SU-DHL-6 (cell line): ENCODE measurements around the gene LMOD2.
"Not testable (repeated sequence)": the region's sequence is repeated elsewhere in the genome, so short reads cannot be mapped to it uniquely, and the experiment has no call there.

Source experiments
- H2AFZ ChIP-seq: fragments of 200-600 bp; sonication (generic); 2 replicates; pipeline ENCODE4 v1.6.1; 2014; ENCODE audit warnings: low read depth, mild to moderate bottlenecking, moderate library complexity, mixed read lengths, antibody characterized with exemption, low read length; ENCODE audit not compliant: severe bottlenecking
- H3F3A ChIP-seq: fragments of 200-600 bp; shearing (Covaris generic); 2 replicates; pipeline ENCODE4 v1.6.0; 2016; ENCODE audit warnings: antibody characterized with exemption, mild to moderate bottlenecking; ENCODE audit not compliant: insufficient read depth
- H3K27ac ChIP-seq: fragments of 200-600 bp; sonication (generic); 2 replicates; pipeline ENCODE4 v1.5.1; 2016; ENCODE audit warnings: low read depth, mild to moderate bottlenecking, low read length, moderate library complexity, mixed read lengths
- H3K27me3 ChIP-seq: fragments of 200-600 bp; sonication (generic), shearing (Covaris generic); 2 replicates; pipeline ENCODE4 v1.6.0; 2014; ENCODE audit warnings: mild to moderate bottlenecking, low read length
- H3K36me3 ChIP-seq: fragments of 200-600 bp; sonication (generic); 2 replicates; pipeline ENCODE4 v1.6.1; 2014; ENCODE audit warnings: mild to moderate bottlenecking, low read length, mixed read lengths
- H3K4me2 ChIP-seq: fragments of 300-600, 200-600 bp; shearing (Covaris generic), sonication (generic); 2 replicates; pipeline ENCODE4 v1.6.0; 2014; ENCODE audit warnings: low read length, low read depth, mild to moderate bottlenecking; ENCODE audit not compliant: poor library complexity, severe bottlenecking
- H3K4me3 ChIP-seq: fragments of 200-600 bp; sonication (generic); 2 replicates; pipeline ENCODE4 v1.5.1; 2014; ENCODE audit warnings: antibody characterized with exemption, low read length, mild to moderate bottlenecking, mixed read lengths; ENCODE audit not compliant: insufficient read depth, poor library complexity, severe bottlenecking
- H3K79me2 ChIP-seq: fragments of 200-600 bp; sonication (generic); 2 replicates; pipeline ENCODE4 v1.6.1; 2014; ENCODE audit warnings: mild to moderate bottlenecking, low read length, moderate library complexity; ENCODE audit not compliant: insufficient read depth
- H3K9ac ChIP-seq: fragments of 200-600 bp; sonication (generic); 2 replicates; pipeline ENCODE4 v1.7.0; 2014; ENCODE audit warnings: mild to moderate bottlenecking, low read length
- H3K9me2 ChIP-seq: fragments of 200-600 bp; sonication (generic); replicated peaks from 2 replicates; pipeline ENCODE4 v1.6.1; 2014; ENCODE audit warnings: low read length; ENCODE audit not compliant: insufficient read depth
- H3K9me3 ChIP-seq: fragments of 200-600 bp; sonication (generic); 2 replicates; pipeline ENCODE4 v1.6.1; 2014; ENCODE audit warnings: low read length, mixed read lengths; ENCODE audit not compliant: insufficient read depth
- H4K20me1 ChIP-seq: fragments of 200-600 bp; sonication (generic); 2 replicates; pipeline ENCODE4 v1.6.1; 2014; ENCODE audit warnings: low read depth, mild to moderate bottlenecking, antibody characterized with exemption, low read length, moderate library complexity, mixed read lengths
- EZH2phosphoT487 ChIP-seq: fragments of 200-600 bp; sonication (generic), shearing (Covaris generic); conservative IDR thresholded peaks from 2 replicates; pipeline ENCODE4 v1.6.1; 2018; ENCODE audit warnings: mild to moderate bottlenecking, antibody characterized with exemption, low read length, moderate library complexity, mixed read lengths
- TF ChIP-seq, protein P1 (sequence below): fragments of 200-600 bp; sonication (generic); IDR thresholded peaks from one replicate; pipeline ENCODE4 v1.5.1; 2017; ENCODE audit warnings: antibody characterized with exemption, mild to moderate bottlenecking, low read length, moderate library complexity; ENCODE audit not compliant: insufficient read depth, poor library complexity, severe bottlenecking

Gene LMOD2

DNA sequence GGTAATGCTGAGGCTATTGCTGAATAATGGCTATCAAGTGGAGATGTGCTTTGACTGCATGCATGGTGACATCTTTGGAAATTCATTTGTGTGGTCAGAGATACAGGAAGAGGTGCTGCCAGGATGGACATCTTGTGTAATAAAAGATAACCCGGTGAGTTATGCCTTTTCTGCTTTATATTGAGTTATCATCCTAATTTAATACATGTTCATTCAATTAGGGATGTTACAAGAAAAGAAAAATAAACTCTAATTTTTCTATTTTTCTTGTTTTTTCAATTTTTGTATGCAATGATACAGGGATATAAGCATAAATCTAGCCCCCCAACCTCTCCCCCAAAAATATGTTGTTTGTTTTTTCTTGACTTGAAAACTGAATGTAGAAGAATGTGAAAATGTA is 26.4 kb upstream of the LMOD2 start:
- H3K27ac ChIP-seq, result no peak overlapping the region
- no peak overlapping the region for H3K9ac ChIP-seq
- H3K79me2 ChIP-seq, result no peaks in the 10 kb centered on the region
- H4K20me1 ChIP-seq, result no peaks in the 10 kb centered on the region
- TF ChIP-seq EZH2phosphoT487, result no peak
- H3K27me3 ChIP-seq, result no peaks in the 10 kb centered on the region
- no peak overlapping the region for H3K4me3 ChIP-seq
- H3K9me2 ChIP-seq, result no peaks in the 10 kb centered on the region
- H3K9me3 ChIP-seq, result no peaks in the 10 kb centered on the region
- H3F3A ChIP-seq, result no peaks in the 10 kb centered on the region
- no peak overlapping the region for H3K4me2 ChIP-seq
- H2AFZ ChIP-seq, result no peak overlapping the region
- no peaks in the 10 kb centered on the region for H3K36me3 ChIP-seq

DNA sequence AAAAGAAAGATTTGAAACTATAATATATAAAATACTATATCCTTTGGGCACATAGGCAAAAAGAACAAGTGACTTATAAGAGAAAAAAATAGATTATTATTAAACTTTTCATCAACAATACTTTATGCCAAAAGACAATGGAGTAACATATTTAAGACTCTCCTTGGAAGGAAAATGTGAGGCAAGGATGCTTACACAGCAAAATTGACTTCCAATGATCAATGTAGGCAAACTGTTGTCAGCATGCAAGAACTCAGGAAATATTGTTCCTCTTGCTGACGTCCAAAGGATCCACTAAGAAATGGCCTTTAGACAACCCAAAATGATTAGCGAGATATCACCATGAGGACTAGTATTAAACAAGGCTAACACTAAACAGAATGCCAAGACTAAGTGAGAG is 22.9 kb upstream of the LMOD2 start:
- Histone ChIP-seq H3K9me3 (no peaks in the 10 kb centered on the region), H2AFZ (no peak overlapping the region), H4K20me1 (no peaks in the 10 kb centered on the region), H3K36me3 (no peaks in the 10 kb centered on the region), H3K27me3 (no peaks in the 10 kb centered on the region), H3K9ac (no peak overlapping the region), H3K9me2 (no peaks in the 10 kb centered on the region), H3K27ac (no peak overlapping the region), H3K4me2 (no peak overlapping the region), H3K79me2 (no peaks in the 10 kb centered on the region), H3K4me3 (no peak overlapping the region), H3F3A (no peaks in the 10 kb centered on the region)
- TF ChIP-seq EZH2phosphoT487, result no peak
- TF ChIP-seq, protein P1, sequence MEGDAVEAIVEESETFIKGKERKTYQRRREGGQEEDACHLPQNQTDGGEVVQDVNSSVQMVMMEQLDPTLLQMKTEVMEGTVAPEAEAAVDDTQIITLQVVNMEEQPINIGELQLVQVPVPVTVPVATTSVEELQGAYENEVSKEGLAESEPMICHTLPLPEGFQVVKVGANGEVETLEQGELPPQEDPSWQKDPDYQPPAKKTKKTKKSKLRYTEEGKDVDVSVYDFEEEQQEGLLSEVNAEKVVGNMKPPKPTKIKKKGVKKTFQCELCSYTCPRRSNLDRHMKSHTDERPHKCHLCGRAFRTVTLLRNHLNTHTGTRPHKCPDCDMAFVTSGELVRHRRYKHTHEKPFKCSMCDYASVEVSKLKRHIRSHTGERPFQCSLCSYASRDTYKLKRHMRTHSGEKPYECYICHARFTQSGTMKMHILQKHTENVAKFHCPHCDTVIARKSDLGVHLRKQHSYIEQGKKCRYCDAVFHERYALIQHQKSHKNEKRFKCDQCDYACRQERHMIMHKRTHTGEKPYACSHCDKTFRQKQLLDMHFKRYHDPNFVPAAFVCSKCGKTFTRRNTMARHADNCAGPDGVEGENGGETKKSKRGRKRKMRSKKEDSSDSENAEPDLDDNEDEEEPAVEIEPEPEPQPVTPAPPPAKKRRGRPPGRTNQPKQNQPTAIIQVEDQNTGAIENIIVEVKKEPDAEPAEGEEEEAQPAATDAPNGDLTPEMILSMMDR, result no peak

DNA sequence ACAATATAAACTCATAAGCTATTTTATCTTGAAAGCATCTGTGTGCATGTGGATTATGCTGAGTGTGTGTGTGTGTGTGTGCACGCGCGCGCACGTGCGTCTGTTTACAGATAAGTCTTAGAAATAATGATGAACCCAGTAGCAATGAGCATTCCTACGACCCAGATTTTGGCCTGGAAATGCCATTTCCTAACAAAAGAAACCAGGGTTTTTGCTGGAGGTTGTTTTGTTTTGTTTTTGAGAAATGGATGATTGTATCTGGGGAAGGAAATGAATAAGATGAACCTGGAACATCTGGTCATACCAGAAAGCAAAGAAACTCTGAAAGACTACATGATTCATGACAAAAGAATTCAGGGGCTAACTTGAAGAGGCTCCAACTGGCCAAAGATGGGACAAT is 22.1 kb upstream of the LMOD2 start:
- no peaks in the 10 kb centered on the region for H3K27me3 ChIP-seq
- H3K9ac ChIP-seq, result no peak overlapping the region
- no peaks in the 10 kb centered on the region for H3K79me2 ChIP-seq
- H2AFZ ChIP-seq, result no peak overlapping the region
- H3F3A ChIP-seq, result no peaks in the 10 kb centered on the region
- H3K4me2 ChIP-seq, result no peak overlapping the region
- H4K20me1 ChIP-seq, result no peaks in the 10 kb centered on the region
- TF ChIP-seq EZH2phosphoT487, result no peak
- TF ChIP-seq, protein P1, result no peak
- H3K4me3 ChIP-seq, result no peak overlapping the region
- no peaks in the 10 kb centered on the region for H3K9me2 ChIP-seq
- H3K27ac ChIP-seq, result no peak overlapping the region
- no peaks in the 10 kb centered on the region for H3K36me3 ChIP-seq
- no peaks in the 10 kb centered on the region for H3K9me3 ChIP-seq

DNA sequence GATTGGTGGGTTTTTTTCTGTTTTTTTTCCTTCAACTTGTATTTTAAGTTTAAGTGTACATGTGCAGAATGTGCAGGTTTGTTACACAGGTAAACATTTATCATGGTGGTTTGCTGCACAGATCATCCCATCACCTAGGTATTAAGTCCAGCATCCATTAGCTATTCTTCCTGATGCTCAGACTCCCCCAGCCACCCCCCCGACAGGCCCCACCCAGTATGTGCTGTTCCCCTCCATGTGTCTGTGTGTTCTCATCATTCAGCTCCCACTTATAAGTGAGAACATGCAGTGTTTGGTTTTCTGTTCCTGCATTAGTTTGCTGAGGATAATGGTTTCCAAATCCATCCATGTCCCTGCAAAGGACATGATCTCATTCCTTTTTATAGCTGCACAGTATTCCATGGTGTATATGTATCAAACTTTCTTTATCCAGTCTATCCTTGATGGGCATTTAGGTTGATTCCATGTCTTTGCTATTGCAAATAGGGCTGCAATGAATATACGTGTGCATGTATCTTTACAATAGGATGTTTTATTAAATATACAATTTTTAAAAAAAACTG is 21.6 kb upstream of the LMOD2 start:
- H4K20me1 ChIP-seq, H2AFZ ChIP-seq, H3K9me2 ChIP-seq, H3K36me3 ChIP-seq, H3K27me3 ChIP-seq, H3K79me2 ChIP-seq, H3K9me3 ChIP-seq, H3K9ac ChIP-seq, H3K4me2 ChIP-seq, H3F3A ChIP-seq, H3K4me3 ChIP-seq, H3K27ac ChIP-seq: not testable (repeated sequence)
